Lung microvascular endothelial cell (primary cell): ENCODE measurements around the gene LLGL1. TPM values are rescaled to one million over a fixed set of nuclear protein-coding genes. Genes with fewer than 3 reads are reported as not detected.
"Not testable (repeated sequence)": the region's sequence is repeated elsewhere in the genome, so short reads cannot be mapped to it uniquely, and the experiment has no call there.

Source experiments
- DNase-seq, 2 donors: peaks; one replicate each; pipeline versions ENCODE4 v3.0.0 to v3.0.0-alpha.2; 2010; ENCODE audit warnings: low read depth in 2 of 2
- total RNA-seq: library from RNA; depleted of rRNA; stranded (reverse); fragments of >200 nt; gene quantifications from 2 replicates; pipeline ENCODE4 v1.2.1, GENCODE V29; 2014

LLGL1 gene
- total RNA-seq, 1 donor from 2014 or later = 13.9 TPM

DNA sequence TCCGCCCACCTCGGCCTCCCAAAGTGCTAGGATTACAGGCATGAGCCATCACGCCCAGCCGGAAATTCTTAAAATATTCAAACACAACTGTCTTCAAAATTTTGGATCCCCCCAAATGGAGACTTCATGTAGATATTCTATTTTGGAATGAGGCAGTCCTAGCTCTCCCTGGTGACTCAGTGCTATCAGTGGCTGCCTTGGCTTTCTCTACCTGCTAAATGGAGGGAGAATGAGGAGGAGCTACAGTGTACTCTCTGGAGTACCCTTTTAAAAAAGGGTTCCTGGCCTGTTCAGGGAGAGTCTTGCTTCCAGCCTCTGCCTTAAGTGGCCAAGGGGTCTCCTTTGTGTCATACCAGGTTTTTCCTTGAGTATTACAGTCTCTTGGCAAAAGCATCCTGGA is 31.0 kb upstream of the LLGL1 start:
- no peak for DNase-seq

DNA sequence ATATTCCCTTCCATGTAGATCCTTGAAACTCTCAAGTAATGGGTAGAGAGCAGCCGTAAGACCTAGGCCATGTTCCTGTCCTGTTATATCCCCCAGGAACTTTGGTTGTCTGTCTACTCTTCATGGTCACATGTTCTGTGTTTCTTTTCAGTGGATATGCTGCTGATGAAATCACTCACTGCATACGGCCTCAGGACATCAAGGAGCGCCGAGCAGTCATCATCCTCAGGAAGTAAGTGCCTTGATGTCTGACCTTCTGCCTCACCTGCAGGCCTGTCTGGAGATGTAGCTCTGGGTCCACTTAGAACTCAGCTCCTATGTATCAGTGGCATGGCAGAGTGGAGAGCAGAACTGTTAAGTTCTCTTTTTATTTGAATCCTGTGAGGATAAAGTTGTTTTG is 30.6 kb upstream of the LLGL1 start:
- no peak for DNase-seq

DNA sequence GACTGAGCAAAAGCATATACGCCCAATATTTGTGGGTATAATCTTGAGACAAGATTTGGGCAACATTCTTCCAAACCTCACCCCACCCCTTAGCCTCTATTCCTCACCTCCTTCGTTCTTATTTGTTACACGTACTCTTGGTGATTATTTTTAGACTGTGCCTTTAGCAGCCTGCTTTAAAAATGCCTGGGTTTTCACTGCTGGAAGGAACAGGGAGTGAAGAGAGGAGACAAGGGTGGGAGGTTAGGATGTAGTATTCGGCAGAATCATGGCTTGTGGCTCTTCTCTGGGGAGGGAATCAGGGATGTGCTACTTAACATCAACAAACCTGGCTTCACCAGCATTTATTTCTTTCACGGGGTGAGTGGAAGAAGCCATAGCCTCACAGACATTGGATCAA is 30.2 kb upstream of the LLGL1 start:
- no peak for DNase-seq

- no peak for DNase-seq
These were observed 27.8 kb upstream of the LLGL1 start for GRCh38 chr17:18197535-18198194.

DNA sequence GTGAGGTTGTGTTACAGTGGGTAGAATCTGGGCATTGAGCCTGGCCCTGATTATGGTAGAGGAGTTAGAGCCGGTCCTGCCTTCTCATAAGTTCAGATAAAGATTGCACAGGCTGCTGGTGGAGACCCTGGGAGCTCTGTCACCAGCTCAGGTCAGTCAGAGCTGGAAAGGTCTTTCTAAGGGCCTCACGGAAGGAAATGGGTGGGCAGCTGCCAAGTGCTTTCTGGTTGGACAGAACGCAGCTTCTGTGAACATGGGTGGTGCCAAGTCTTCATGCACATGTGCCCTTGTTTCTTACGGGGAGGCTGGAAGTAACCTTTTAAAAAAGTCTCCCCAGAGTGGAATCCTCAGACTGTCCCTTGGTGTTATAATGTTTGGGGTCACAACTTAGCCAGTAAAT is 26.9 kb upstream of the LLGL1 start:
- peak in 1 of 2 donors; percentile 16 for DNase-seq

DNA sequence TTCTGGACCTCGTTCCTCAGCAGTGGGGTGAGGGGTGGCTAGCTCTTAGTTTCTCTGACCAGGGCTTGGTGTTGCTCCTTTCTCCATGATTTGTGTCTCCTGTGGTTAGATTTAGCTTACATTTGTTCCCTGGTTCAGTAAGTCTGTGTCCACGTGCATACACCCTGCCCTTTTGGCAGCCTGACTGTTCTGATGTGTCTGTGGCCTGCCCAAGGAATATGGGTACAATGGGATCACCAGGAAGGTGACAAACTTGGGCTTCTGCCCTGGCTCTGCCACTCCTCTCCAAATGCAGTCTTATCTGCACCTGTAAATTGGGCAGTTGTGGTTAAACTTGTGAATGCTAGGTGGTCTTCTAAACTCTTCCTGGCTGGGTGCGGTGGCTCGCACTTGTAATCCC is 24.3 kb upstream of the LLGL1 start:
- DNase-seq = no peak

DNA sequence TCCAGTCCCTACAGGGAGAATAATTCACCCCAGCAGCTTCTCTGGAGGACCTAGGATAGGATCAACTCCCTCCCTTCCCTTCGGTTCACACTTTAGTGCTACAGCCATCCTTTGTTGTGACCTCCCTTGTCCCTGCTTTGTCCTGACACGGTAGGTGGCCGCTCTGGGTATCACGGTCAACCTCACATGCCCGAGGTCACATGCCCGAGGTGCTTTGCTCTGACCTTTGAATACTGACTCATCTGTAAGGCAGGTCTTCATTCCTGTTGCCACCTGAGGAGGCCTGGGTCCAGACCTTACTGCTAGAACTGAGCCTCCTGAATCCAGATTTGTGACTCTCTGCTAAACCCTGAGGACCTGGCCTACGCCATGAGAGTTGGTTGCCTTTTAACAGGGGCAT is 22.1 kb upstream of the LLGL1 start:
- DNase-seq = no peak

DNA sequence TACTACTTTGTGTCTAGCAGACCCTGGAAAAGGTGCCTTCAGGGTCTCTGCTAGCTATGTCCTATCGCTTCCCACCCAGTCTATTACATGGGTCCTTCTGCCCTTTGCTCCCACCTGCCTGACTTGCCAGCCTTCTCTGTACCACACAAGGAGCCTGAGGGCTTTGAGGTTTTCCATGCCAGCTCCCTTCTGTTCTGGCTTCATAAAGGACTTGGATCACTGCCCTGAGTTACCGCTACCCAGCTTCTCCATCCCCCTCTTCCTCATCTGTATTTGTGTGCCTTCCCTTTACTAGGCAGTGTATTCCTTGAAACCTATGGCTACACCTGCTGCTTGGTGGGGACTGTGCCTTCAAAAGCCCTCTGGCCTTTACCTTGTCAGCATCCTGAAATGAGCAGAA is 19.6 kb upstream of the LLGL1 start:
- DNase-seq = no peak

DNA sequence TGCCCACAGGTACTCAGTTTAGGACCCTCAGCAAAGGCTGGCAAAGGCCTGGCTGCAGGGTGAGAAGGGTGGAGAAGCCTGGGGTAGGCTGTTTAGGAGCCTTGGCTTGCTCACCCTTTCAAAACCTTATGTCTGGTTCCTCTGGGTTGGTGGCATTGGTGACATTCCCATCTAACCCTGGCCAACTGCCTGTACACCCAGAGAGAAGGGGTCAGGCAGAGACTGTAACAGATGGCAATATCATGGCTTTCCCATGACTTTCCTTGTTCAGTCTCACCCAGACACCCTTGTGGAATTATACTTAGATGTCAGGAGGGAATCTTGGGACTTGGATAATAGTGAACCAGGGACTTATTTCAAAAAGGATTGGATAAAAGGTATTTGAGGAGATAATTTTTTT is 18.5 kb upstream of the LLGL1 start:
- no peak for DNase-seq

GRCh38 chr17:18208092-18208491 is 17.3 kb upstream of the LLGL1 start:
- DNase-seq = no peak

DNA sequence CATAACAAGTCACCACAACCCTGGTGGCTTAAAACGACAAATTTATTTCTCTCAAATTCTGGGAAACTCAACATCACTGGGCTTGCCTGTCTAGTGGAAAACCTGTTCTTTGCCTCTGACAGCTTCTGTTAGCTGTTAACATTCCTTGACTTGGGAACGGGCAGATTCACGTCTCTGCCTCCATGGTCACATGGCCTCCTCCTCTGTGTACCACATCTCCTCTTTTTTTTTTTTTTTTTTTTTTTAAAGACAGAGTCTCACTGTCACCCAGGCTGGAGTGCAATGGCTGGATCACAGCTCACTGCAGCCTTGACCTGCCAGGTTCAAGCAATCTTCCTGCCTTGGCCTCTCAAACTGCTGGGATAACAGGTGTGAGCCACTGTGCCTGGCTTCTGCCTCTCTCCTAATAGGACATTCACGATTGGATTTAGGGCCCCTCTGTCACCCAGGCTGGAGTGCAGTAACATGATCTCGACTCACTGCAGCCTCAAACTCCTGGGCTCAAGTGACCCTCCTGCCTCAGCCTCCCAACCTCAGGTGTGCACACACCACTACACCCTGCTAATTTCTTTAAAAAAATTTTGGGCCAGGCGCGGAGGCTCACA is 11.7 kb upstream of the LLGL1 start:
- no peak for DNase-seq

GRCh38 chr17:18216906-18217305 is 8.5 kb upstream of the LLGL1 start:
- not testable (repeated sequence) for DNase-seq

DNA sequence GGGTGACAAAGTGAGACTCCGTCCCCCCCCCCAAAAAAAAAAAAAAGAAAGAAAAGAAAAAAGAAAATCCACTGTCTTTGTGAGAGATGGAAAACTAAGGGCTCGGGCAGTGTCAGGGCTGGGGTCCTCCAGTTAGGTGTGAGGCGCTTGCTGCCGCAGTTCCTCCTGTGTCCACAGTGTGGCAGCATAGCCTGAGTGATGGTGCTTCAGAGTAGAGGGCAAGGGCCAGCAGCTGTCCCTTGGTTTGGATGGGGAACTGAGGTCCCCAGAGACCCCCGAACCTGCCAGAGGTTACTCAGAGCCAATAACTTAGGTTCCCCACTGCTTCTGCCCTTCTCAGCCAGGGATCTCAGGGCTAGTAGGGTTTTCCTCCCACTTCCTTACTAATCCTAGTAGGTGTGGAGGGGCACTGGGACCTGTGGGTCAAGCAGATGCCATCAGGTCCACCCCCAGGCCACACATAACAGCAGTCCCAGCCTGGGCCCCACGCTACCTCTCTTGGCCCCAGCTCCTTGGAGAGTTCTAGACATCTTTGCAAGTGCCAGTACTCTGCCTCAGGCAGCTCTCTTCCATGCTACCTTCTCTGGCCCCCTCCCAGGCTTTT is 7.9 kb upstream of the LLGL1 start:
- peak; percentile 69 to 79 for DNase-seq

- DNase-seq = peak in 1 of 2 donors; percentile 51
These were observed 6.5 kb upstream of the LLGL1 start for GRCh38 chr17:18218756-18219415.

DNA sequence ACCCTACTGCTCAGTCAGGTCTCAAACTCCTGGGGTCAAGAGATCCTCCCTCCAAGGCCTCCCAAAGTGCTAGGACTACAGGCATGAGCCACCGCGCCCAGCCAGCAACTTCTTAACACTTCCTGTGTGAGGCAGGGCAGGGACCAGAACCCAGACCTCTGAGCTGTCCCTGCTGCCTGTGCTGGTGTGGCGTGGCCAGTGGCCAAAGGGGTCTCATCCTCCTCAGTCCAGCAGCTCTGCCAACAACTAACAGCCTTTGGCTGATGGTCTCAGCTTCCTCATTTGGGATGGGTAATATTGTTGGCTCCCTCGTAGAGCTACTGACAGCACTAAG is 1.4 kb upstream of the LLGL1 start:
- no peak for DNase-seq

DNA sequence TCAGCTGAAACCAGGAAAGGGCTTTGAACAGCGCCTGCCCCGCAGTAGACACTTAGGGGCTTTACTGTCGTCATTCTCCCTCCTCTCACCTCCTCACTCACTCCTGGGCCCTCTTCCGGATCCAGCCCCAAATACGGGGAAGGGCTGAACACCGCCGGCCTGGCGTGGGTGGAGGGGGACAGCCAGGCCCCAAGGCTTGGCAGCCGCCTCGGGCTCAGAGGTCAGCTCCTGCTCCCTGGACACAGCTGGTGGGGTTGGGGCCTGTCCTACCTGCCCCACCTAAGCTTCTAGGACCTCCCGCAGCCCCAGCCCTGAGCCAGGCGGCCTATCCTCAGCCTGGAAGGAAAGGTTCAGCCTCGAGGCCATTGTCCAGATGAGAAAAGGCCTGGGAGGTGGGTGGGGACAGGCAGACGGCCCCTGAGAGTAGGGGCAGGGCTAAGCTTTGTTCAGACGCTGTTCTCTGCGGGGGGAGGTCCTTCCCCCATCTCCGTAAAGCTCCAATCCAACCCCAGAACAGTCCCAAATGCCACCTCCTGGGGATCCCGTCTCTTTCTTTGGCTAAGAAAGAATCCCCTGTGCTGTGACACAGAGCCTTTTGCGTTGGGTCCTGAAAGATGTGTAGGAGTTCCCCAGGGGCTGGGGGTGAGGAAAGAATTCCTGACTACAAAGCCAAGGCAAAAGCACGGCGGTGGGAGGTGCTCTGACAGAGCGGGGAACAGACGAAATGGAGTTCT is 881 bp upstream of the LLGL1 start:
- DNase-seq = no peak

DNA sequence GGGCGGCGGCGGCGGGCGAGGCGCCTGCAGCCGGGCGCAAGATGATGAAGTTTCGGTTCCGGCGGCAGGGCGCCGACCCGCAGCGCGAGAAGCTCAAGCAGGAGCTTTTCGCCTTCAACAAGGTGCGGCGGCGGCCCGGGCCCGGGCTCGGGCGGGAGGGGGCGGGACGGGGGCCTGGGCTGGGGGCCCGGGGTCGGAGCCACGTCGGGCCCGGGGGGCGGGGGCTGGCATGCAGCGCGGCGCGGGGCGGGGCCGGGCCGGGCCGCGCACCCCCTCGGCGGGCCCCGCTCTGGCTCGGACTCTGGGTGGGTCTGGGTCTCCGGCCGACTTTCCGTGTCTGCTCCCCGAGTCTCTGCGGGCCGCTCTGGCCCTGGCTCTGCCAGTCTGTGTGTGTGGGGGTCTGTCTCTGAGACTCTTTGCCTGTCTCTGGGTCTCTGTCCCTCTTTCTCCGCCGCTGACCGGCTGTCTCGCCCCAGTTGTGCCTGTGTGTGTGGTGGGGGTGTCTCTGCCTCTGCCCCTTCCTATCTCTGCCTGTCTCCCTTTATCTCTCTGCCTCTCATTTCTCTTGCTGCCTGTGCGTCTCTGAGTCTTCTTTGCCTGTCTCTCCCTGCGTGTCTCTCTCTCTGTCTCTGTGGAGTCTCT is 328 bp downstream of the LLGL1 start:
- peak in 1 of 2 donors; percentile 29 for DNase-seq

DNA sequence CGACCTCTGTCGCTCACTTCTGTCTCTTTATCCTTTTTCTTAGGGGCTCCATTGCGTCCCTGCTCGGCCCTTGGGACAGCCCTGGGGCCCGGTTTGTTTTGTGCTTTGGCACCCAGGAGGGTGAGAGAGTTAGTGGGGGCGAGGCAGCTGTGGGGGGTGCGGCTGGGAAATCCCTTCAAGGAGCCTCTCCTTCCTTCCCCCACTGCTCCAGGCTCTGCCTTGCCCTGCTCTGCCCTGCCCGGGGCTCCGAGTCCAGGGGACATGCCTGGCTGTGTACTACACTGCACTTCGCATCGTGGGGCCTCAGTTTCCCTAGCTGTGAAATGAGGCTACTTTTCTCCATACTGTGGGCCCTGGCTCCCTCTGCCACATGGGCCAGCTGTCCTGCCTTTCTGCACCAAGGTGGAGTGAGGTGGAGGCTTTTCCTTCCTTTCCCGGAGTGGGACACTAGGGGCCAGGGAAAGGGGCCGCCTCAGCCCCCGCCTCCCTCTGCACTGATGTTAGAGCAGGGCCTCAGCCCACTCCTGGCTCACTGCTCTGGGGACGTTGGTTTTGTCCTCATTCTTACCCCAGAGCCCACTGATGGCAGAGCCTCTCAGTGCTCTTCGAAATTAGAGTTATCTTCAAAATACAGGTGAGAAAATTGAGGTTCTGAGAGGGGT is 980 bp downstream of the LLGL1 start:
- peak in 1 of 2 donors; percentile 20 for DNase-seq

- no peak for DNase-seq
These were observed 2.2 kb downstream of the LLGL1 start for GRCh38 chr17:18227635-18228034.

DNA sequence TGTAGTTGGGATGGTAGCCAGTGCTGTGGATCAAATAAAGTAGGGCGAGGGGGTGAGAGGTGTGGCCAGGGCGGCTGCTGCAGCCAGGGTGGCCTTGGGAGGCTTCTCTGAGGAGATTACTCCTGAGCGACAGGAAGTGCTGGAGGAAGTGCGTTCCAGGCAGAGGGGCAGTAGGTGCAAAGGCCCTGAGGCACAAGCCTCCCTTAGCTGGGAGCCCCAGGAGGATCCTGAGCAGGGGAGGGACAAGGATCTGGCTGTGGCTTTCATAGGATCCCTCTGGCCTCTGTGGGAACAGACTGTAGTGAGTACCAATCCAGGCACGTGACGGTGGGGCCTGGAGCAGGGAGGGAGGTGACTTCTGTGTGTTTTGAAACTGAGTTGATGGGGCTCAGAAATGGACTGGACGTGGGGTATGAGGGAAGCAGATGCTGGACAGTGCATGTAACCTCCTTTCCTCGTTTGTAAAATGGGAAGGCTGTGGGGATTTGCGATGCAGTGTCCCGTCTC is 2.8 kb downstream of the LLGL1 start:
- no peak for DNase-seq

DNA sequence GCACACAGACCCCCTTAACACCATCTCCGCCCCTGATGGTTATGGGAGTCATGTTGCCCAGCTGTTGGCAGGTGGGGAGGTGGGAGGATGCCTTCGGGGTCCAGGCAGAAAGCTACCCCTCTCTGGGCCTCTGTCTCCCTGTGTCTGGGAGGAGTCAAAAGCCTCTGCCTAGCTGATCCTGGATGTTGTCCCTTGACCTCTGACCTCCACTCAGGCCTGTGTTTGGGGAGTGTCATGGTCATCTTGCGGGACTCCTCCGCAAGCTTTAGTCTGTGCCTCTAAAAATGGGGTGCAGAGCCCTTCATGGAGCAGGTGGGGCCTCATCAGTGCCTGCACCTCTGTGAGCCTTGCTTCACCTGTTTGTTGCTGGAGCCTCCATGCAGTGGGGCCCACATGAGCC is 3.8 kb downstream of the LLGL1 start:
- DNase-seq = no peak
